MM.1S (cell line): ENCODE results near the gene FBXL7.

Experiments
- DNase-seq: peaks from one replicate; pipeline ENCODE4 v3.0.0-alpha.2; 2015
- H2AFZ ChIP-seq: fragments of 300-600 bp; sonication (generic); 2 replicates; pipeline ENCODE4 v1.6.0; 2016; ENCODE audit warnings: antibody characterized with exemption, low read length
- H3F3A ChIP-seq: fragments of 300-600 bp; sonication (generic); 2 replicates; pipeline ENCODE4 v1.6.1; 2016; ENCODE audit warnings: mild to moderate bottlenecking, antibody characterized with exemption, low read length, moderate library complexity, mixed read lengths; ENCODE audit not compliant: insufficient read depth
- H3K27ac ChIP-seq: fragments of 300-600 bp; sonication (generic); 2 replicates; pipeline ENCODE4 v1.5.1; 2016; ENCODE audit warnings: mild to moderate bottlenecking, low read length
- H3K27me3 ChIP-seq: fragments of 300-600 bp; sonication (generic); replicated peaks from 2 replicates; pipeline ENCODE4 v1.6.0; 2016; ENCODE audit warnings: low read length; ENCODE audit not compliant: insufficient read depth
- H3K36me3 ChIP-seq: fragments of 300-600 bp; sonication (generic); replicated peaks from 2 replicates; pipeline ENCODE4 v1.6.1; 2016; ENCODE audit warnings: mild to moderate bottlenecking, low read length, mixed read lengths; ENCODE audit not compliant: insufficient read depth
- H3K4me1 ChIP-seq: fragments of 300-600 bp; sonication (generic); 2 replicates; pipeline ENCODE4 v1.6.1; 2016; ENCODE audit warnings: low read length, mixed read lengths
- H3K4me2 ChIP-seq: fragments of 300-600 bp; sonication (generic); 2 replicates; pipeline ENCODE4 v1.6.0; 2016; ENCODE audit warnings: low read depth, low read length
- H3K4me3 ChIP-seq: fragments of 300-600 bp; sonication (generic); 2 replicates; pipeline ENCODE4 v1.5.1; 2016; ENCODE audit warnings: low read length, mixed read lengths
- H3K79me2 ChIP-seq: fragments of 300-600 bp; sonication (generic); 2 replicates; pipeline ENCODE4 v1.6.1; 2016; ENCODE audit warnings: mixed run types, low read length, mixed read lengths
- H3K9ac ChIP-seq: fragments of 300-600 bp; sonication (generic); 2 replicates; pipeline ENCODE4 v1.6.1; 2016; ENCODE audit warnings: low read length, mixed read lengths
- H3K9me2 ChIP-seq: fragments of 300-600 bp; sonication (generic); replicated peaks from 2 replicates; pipeline ENCODE4 v1.6.1; 2016; ENCODE audit warnings: mild to moderate bottlenecking, low read length, mixed read lengths; ENCODE audit not compliant: insufficient read depth
- H3K9me3 ChIP-seq: fragments of 300-600 bp; sonication (generic); replicated peaks from 2 replicates; pipeline ENCODE4 v1.6.1; 2016; ENCODE audit warnings: mild to moderate bottlenecking, low read length, mixed read lengths; ENCODE audit not compliant: insufficient read depth
- H4K20me1 ChIP-seq: fragments of 300-600 bp; sonication (generic); 2 replicates; pipeline ENCODE4 v1.6.1; 2016; ENCODE audit warnings: mild to moderate bottlenecking, low read length, moderate library complexity, mixed read lengths; ENCODE audit not compliant: insufficient read depth
- EZH2 ChIP-seq: fragments of 300-600 bp; sonication (generic); optimal IDR thresholded peaks from 2 replicates; pipeline ENCODE3; 2017; ENCODE audit warnings: low read depth, mild to moderate bottlenecking, antibody characterized with exemption, low read length, mixed read lengths
- EZH2phosphoT487 ChIP-seq: fragments of 300-600 bp; sonication (generic); IDR thresholded peaks from 2 replicates; pipeline ENCODE4 v1.6.1; 2018; ENCODE audit warnings: antibody characterized with exemption, low read length
- TF ChIP-seq, protein P1 (sequence below): fragments of 300-600 bp; sonication (generic); IDR thresholded peaks from 2 replicates; pipeline ENCODE4 v1.5.1; 2016; ENCODE audit warnings: antibody characterized with exemption, low read length, mixed read lengths

Gene FBXL7

DNA sequence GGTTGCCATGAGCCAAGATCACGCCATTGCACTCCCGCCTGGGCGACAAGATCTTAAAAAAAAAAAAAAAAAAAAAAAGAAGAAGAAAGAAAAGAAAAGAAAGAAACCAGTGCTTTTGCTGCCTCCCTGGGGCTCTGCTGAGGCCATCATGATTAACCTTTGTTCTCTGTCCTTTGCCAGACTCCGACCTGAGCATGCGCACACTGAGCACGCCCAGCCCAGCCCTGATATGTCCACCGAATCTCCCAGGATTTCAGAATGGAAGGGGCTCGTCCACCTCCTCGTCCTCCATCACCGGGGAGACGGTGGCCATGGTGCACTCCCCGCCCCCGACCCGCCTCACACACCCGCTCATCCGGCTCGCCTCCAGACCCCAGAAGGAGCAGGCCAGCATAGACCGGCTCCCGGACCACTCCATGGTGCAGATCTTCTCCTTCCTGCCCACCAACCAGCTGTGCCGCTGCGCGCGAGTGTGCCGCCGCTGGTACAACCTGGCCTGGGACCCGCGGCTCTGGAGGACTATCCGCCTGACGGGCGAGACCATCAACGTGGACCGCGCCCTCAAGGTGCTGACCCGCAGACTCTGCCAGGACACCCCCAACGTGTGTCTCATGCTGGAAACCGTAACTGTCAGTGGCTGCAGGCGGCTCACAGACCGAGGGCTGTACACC is 427.9 kb downstream of the FBXL7 start:
- no peak overlapping the region for H3K4me3 ChIP-seq
- H3K27me3 ChIP-seq = no peaks in the 10 kb centered on the region
- DNase-seq = no peak
- H3K4me1 ChIP-seq = no peaks in the 10 kb centered on the region
- no peaks in the 10 kb centered on the region for H3F3A ChIP-seq
- H3K27ac ChIP-seq = no peak overlapping the region
- no peaks in the 10 kb centered on the region for H3K9me3 ChIP-seq
- H3K79me2 ChIP-seq = 0 out of 2 replicates have a peak, but pooled peaks cover 2% of the 10 kb centered on the region
- H3K9me2 ChIP-seq = no peaks in the 10 kb centered on the region
- no peaks in the 10 kb centered on the region for H3K36me3 ChIP-seq
- no peak overlapping the region for H3K4me2 ChIP-seq
- no peak overlapping the region for H3K9ac ChIP-seq
- no peaks in the 10 kb centered on the region for H4K20me1 ChIP-seq
- H2AFZ ChIP-seq = no peak overlapping the region
- TF ChIP-seq, protein P1, sequence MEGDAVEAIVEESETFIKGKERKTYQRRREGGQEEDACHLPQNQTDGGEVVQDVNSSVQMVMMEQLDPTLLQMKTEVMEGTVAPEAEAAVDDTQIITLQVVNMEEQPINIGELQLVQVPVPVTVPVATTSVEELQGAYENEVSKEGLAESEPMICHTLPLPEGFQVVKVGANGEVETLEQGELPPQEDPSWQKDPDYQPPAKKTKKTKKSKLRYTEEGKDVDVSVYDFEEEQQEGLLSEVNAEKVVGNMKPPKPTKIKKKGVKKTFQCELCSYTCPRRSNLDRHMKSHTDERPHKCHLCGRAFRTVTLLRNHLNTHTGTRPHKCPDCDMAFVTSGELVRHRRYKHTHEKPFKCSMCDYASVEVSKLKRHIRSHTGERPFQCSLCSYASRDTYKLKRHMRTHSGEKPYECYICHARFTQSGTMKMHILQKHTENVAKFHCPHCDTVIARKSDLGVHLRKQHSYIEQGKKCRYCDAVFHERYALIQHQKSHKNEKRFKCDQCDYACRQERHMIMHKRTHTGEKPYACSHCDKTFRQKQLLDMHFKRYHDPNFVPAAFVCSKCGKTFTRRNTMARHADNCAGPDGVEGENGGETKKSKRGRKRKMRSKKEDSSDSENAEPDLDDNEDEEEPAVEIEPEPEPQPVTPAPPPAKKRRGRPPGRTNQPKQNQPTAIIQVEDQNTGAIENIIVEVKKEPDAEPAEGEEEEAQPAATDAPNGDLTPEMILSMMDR = no peak
- no peak for TF ChIP-seq EZH2
- no peak for TF ChIP-seq EZH2phosphoT487

DNA sequence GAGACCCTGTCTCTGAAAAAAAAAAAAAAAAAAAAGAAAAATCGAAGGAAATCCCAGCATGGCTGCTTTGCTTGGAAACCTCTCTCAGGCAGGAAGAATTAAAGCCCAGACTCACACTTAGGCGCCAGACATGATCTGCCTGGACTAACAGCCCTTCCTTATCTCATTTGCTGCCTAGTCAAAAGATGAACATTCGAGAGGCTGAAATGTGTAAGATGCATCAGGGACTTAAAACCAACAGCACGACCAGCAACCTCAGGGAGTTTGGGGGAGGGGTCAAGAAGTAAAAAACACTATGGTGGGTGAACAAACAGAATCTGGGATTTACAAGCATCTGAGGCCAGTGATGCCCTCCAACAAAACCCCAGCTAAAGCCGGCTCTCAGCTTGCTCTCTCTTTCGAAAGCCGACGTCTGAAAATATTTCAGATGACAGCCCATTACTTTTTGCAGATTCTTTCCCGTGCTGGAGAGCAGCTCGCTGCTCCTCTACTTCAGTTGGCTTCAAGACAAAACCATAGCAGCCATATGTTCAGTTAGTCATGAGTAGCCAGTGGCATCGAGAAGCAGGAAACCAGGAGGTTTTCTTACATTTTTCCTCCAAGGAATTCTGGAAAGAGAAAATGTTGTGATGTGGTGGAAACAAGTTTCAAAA is 429.8 kb downstream of the FBXL7 start:
- H3K79me2 ChIP-seq = no peaks in the 10 kb centered on the region
- H3F3A ChIP-seq = no peaks in the 10 kb centered on the region
- H3K9ac ChIP-seq = no peak overlapping the region
- no peaks in the 10 kb centered on the region for H3K27me3 ChIP-seq
- no peaks in the 10 kb centered on the region for H3K9me2 ChIP-seq
- H2AFZ ChIP-seq = no peak overlapping the region
- no peak for DNase-seq
- H3K4me3 ChIP-seq = no peak overlapping the region
- no peaks in the 10 kb centered on the region for H3K4me1 ChIP-seq
- no peaks in the 10 kb centered on the region for H3K36me3 ChIP-seq
- TF ChIP-seq, protein P1 = no peak
- H3K4me2 ChIP-seq = no peak overlapping the region
- H4K20me1 ChIP-seq = no peaks in the 10 kb centered on the region
- H3K27ac ChIP-seq = no peak overlapping the region
- no peaks in the 10 kb centered on the region for H3K9me3 ChIP-seq

DNA sequence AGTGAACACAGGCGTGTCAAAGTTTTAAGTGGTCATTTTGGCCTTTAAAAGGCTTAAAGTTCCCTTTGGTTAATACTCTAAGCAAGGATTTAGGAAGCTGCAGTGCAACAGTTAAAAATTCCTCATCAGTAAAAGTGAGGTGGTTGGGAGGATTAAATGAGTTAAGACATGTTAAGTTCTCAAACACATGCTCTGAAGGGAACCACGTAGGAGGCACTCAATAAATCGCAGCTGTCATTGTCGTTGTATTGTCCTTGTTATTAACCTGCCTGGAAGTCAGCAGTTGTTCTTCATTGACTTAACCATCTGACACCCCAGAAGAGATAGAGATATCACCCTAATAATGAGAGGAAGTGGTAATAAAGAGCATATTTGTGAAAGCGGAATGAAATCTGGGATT is 432.1 kb downstream of the FBXL7 start:
- no peaks in the 10 kb centered on the region for H3K36me3 ChIP-seq
- H3K4me2 ChIP-seq = no peak overlapping the region
- H3K27ac ChIP-seq = no peak overlapping the region
- no peaks in the 10 kb centered on the region for H3K9me3 ChIP-seq
- H2AFZ ChIP-seq = no peak overlapping the region
- H3K9ac ChIP-seq = no peak overlapping the region
- H3K79me2 ChIP-seq = no peaks in the 10 kb centered on the region
- H3K4me1 ChIP-seq = no peaks in the 10 kb centered on the region
- no peaks in the 10 kb centered on the region for H3F3A ChIP-seq
- TF ChIP-seq, protein P1 = no peak
- TF ChIP-seq EZH2phosphoT487 = no peak
- no peak for TF ChIP-seq EZH2
- no peak for DNase-seq
- H4K20me1 ChIP-seq = no peaks in the 10 kb centered on the region
- H3K4me3 ChIP-seq = no peak overlapping the region
- no peaks in the 10 kb centered on the region for H3K27me3 ChIP-seq
- H3K9me2 ChIP-seq = no peaks in the 10 kb centered on the region
